ENCODE data around the gene GPR146. TPM values are rescaled to one million over a fixed set of nuclear protein-coding genes. Genes with fewer than 3 reads are reported as not detected.

The GPR146 gene
- total RNA-seq, 3 donors from 2014 or later: 3.5 to 13.0 (median 5.7) TPM

DNA sequence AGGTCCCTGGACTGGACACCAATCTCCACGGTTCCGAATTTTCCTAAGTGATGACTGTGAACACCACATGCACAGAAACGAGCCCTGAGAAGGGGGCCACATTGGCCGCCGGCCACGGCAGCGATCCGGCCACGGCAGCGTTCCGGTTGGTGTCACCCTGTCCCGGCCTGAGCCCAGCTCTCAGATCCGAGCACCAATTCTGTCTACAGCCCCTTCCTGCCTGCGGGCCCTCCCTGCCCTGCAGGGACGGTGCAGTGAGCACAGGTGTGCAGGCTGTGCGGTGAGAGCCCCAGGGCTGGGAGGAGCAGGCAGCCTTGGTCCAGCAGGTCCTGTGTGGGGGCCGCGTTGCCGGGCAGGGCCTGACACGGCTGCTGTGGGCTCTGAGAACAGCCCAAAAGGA lies 29.7 kb upstream of the GPR146 start:
- Histone ChIP-seq H3K4me1 (ENCODE audit: low read depth) (no peaks in the 10 kb centered on the region), H3K9me3 (no peaks in the 10 kb centered on the region), H3K36me3 (ENCODE audit: low read depth) (no peaks in the 10 kb centered on the region), H3K4me3 (no peak overlapping the region)
- intact Hi-C loops (cut with DNase I, micrococcal nuclease): no loop called here
- TF ChIP-seq CTCF (IDR thresholded peaks at IDR 0.05): no peak
- ATAC-seq (no peak), DNase-seq (no peak)

DNA sequence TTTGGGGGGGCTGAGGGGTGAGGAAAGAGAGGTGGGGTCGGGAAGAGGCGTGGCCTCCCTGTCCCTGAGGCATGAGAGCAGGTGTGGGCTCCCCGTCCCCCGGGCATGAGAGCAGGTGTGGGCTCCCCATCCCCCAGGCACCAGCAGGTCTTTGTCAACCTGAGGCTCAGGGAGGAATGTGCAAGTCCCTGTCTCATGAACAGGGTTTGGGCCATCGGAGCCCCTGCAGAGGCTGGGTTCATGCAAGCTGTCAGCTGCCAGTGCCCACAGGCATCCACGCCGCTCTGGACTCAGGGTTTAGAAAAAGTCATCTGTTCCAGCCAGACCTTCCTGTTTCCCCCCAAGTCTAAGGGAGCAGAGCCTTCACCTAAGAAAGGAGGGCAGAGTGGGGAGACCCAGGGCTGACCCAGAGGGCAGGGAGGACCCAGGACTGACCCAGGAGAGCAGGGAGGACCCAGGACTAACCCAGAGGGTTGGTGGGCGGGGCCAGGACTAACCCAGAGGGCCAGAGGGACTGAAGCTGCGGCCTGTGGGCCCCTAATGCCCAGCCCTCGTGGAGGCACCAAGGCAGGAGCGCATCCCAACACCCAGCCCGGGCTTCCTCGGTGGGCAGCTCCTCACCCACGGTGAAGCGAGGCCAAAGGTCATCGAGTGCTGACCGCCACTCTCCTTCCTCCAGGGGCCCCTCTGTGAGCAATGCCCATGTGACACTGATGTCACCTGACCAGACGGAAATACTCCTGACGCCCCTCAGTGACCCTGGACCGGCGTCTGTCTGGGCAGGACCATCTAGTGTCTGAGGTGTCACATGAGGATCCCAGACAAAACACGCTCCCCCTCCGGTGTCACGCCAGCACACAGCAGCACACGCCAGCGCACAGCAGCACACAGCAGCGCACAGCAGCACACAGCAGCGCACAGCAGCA lies 28.9 kb upstream of the GPR146 start:
- no peak for TF ChIP-seq CTCF (IDR thresholded peaks at IDR 0.05)
- no peaks in the 10 kb centered on the region for H3K9me3 ChIP-seq
- intact Hi-C loops (cut with DNase I, micrococcal nuclease): no loop called here
- H3K4me3 ChIP-seq: no peak overlapping the region
- DNase-seq: peak in 1 of 3 donors; percentile 51
- no peaks in the 10 kb centered on the region for H3K36me3 ChIP-seq (ENCODE audit: low read depth)
- ATAC-seq: no peak
- no peaks in the 10 kb centered on the region for H3K4me1 ChIP-seq (ENCODE audit: low read depth)

- intact Hi-C loops (cut with DNase I, micrococcal nuclease): no loop called here
- DNase-seq (peak in 1 of 3 donors; percentile 41), ATAC-seq (no peak)
- Histone ChIP-seq H3K4me3 (no peak overlapping the region), H3K36me3 (ENCODE audit: low read depth) (no peaks in the 10 kb centered on the region), H3K4me1 (ENCODE audit: low read depth) (no peaks in the 10 kb centered on the region), H3K9me3 (no peaks in the 10 kb centered on the region)
- TF ChIP-seq CTCF (IDR thresholded peaks at IDR 0.05): no peak
These were observed 27.5 kb upstream of the GPR146 start for GRCh38 chr7:1016577-1017531.

DNA sequence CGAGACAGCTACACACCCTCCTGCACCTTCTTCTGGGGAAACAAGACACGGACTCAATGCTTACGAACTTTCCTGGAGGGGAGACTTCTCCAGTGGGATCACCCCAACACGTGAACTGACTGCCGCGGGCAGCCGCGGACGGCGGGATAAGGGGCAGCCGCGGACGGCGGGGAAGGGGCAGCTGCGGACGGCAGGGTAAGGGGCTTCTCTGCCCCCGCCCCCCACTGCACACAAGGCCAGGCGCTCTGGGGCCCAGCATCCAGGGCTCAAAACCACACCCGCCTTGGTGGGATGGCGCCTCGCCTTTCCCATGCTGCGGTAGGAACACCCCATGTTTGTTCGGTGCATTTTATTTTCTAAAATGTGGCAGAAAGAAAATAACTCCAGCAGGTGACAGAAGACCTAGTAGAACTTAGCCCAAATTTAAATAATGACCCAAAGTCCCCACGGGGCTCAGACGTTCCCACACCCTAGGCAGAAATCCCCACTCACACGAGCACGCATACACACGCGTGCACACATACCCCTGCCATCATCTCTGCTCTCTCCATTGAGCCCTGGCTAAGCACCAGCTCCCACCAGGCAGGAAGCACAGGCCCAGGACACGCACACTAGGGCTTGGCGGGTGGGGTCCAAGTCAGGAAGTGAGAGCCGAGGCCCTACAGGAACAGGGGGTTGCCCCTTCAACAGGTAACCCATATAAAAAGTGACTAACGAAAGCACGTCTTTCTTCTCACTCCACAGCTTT lies 26.6 kb upstream of the GPR146 start:
- DNase-seq (peak in 1 of 3 donors; percentile 38), ATAC-seq (no peak)
- Histone ChIP-seq H3K4me1 (ENCODE audit: low read depth) (no peaks in the 10 kb centered on the region), H3K9me3 (no peaks in the 10 kb centered on the region), H3K36me3 (ENCODE audit: low read depth) (no peaks in the 10 kb centered on the region), H3K4me3 (no peak overlapping the region)
- intact Hi-C loops (cut with DNase I, micrococcal nuclease): no loop called here
- TF ChIP-seq CTCF (IDR thresholded peaks at IDR 0.05): no peak

DNA sequence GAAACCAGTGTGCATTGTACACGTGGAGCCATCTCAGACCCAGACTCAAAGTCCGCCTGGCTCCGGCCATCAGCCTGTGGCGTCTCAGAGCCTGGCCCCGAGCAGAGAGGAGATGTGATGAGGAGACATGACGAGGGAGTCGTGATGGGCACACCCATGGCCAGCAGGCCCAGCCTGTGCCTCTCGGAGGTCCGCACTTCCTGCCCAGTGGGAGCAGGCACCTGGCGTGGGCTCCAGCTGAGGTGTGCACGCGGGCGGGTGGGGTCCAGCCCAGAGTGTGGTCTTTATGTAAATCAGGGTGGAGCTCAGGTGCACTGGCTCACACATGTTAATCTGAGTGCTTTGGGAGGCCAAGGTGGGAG lies 26.0 kb upstream of the GPR146 start:
- H3K36me3 ChIP-seq (ENCODE audit: low read depth): no peaks in the 10 kb centered on the region
- H3K4me3 ChIP-seq: no peak overlapping the region
- peak in 1 of 3 donors; percentile 25 for DNase-seq
- intact Hi-C loops (cut with DNase I, micrococcal nuclease): no loop called here
- TF ChIP-seq CTCF (IDR thresholded peaks at IDR 0.05): no peak
- H3K9me3 ChIP-seq: no peaks in the 10 kb centered on the region
- H3K4me1 ChIP-seq (ENCODE audit: low read depth): no peaks in the 10 kb centered on the region
- no peak for ATAC-seq
